Thyroid gland (tissue), 4 donors: ENCODE results near the gene RFX1. TPM values are rescaled to one million over a fixed set of nuclear protein-coding genes. Genes with fewer than 3 reads are reported as not detected.

Source experiments
- DNase-seq, 2 donors: peaks; one replicate each; pipeline ENCODE4 v3.0.0-alpha.2; 2019
- H3K27ac ChIP-seq, 3 donors: fragments of 200-600 bp; sonication (generic); 1 replicate in 2 of 3; 2 replicates in 1 of 3; pipeline ENCODE4 v1.5.1; 2016 to 2019; ENCODE audit warnings: mild to moderate bottlenecking in 1 of 3, moderate library complexity in 1 of 3
- H3K27me3 ChIP-seq: fragments of 200-600 bp; sonication (generic); one replicate; pipeline ENCODE4 v1.5.1; 2019
- H3K36me3 ChIP-seq, 2 donors: fragments of 200-600 bp; sonication (generic); one replicate each; pipeline ENCODE4 v1.5.1; 2016 to 2019
- H3K4me1 ChIP-seq, 2 donors: fragments of 200-600 bp; sonication (generic); one replicate each; pipeline ENCODE4 v1.5.1; 2017 to 2019
- H3K4me3 ChIP-seq, 3 donors: fragments of 200-600 bp; sonication (generic); replicated peaks in 1 of 3; 1 replicate in 2 of 3; 2 replicates in 1 of 3; pipeline ENCODE4 v1.5.1; 2016; ENCODE audit warnings: mild to moderate bottlenecking in 1 of 3
- H3K9me3 ChIP-seq: fragments of 200-600 bp; sonication (generic); one replicate; pipeline ENCODE4 v1.5.1; 2017
- POLR2A ChIP-seq, 2 donors: fragments of 450-650 bp; IDR thresholded peaks; one replicate each; pipeline ENCODE4 v1.6.1; 2017; ENCODE audit warnings: antibody characterized with exemption in 2 of 2, mild to moderate bottlenecking in 2 of 2, moderate library complexity in 1 of 2
- WGBS, 2 donors: methylation state at CpG; one replicate each; pipeline ENCODE4 v1.1.5; 2017; 5-methylcytosine and 5-hydroxymethylcytosine counted together
- intact Hi-C: fragments of 100-400 bp; cut with DNase I; formaldehyde crosslinking; loops from one replicate; pipeline ENCODE4 v1.15.1; 2023
- total RNA-seq, 4 donors: library from RNA; depleted of rRNA; stranded (reverse); fragments of >200 nt; gene quantifications; one replicate each; pipeline ENCODE4 v1.2.3, GENCODE V29; 2016
- TF ChIP-seq, protein P1 (sequence below), 6 experiments: fragments of 200-600 bp in 3 of 6; fragments of 450-650 bp in 3 of 6; sonication (generic) in 3 of 6; IDR thresholded peaks; one replicate each; pipeline ENCODE4 v1.5.1; 2016 to 2019; ENCODE audit warnings: antibody characterized with exemption in 6 of 6, mild to moderate bottlenecking in 2 of 6, inconsistent platforms in 1 of 6, moderate library complexity in 1 of 6

Gene RFX1
- total RNA-seq, 4 donors from 2014 or later: 4.8 to 9.1 (median 9.1) TPM

DNA sequence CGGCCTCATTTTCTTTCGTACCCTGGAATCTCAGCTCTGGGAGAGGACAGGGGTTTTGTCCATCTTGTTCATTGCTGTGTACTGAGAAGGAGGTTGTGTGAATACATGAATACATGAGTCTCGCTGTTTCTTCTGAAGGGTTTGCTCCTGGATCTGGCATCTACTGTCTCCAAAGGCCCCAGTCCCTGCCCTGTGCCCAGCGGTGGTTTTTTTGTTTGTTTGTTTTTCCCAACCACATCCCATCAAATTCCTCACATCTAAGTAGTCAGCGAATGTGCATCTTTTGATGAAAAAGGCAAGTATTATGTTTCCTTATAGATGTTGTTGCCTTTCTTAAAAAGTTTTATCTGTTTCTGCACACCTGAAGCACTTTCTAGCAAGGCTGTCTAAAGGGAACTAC lies 41.3 kb downstream of the RFX1 start:
- intact Hi-C loops: no loop called here
- H3K4me3 ChIP-seq: no peak overlapping the region
- WGBS, 2 donors: 90 to 97% methylated on average over 5 of the region's 5 CpGs
- DNase-seq: no peak
- H3K36me3 ChIP-seq: peaks cover 61 to 81% of the 10 kb centered on the region in 2 donors
- no peaks in the 10 kb centered on the region for H3K9me3 ChIP-seq
- H3K27ac ChIP-seq: no peak overlapping the region
- no peaks in the 10 kb centered on the region for H3K27me3 ChIP-seq
- H3K4me1 ChIP-seq: no peaks in the 10 kb centered on the region
- TF ChIP-seq, protein P1, sequence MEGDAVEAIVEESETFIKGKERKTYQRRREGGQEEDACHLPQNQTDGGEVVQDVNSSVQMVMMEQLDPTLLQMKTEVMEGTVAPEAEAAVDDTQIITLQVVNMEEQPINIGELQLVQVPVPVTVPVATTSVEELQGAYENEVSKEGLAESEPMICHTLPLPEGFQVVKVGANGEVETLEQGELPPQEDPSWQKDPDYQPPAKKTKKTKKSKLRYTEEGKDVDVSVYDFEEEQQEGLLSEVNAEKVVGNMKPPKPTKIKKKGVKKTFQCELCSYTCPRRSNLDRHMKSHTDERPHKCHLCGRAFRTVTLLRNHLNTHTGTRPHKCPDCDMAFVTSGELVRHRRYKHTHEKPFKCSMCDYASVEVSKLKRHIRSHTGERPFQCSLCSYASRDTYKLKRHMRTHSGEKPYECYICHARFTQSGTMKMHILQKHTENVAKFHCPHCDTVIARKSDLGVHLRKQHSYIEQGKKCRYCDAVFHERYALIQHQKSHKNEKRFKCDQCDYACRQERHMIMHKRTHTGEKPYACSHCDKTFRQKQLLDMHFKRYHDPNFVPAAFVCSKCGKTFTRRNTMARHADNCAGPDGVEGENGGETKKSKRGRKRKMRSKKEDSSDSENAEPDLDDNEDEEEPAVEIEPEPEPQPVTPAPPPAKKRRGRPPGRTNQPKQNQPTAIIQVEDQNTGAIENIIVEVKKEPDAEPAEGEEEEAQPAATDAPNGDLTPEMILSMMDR (IDR thresholded peaks at IDR 0.05): no peak
- no peak for TF ChIP-seq POLR2A (IDR thresholded peaks at IDR 0.05)

DNA sequence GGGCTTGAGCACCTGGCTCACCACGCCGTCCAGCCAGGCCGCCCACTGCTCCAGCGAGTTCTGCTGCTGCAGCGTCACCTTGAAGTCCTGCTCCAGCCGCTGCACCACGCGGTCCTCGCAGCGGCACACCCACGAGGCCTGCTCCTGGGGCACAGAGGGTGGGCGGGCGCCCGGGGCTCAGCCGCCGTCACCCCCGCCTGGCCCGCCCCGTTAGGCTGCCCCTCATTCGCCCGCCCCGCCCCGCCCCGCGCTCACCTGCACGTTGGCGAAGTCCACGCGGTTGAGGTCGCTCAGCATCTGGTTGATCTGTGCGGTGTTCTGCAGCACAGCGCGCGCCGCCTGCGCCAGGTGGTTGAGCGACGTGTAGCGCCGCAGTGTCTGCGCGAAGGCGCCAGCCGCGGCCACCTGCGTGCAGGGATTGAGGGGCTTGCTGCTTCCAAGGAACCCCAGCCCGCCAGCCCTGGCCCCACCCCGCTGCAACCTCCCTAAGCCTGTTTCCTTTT lies 42.5 kb downstream of the RFX1 start:
- Histone ChIP-seq H3K27me3 (no peaks in the 10 kb centered on the region), H3K4me3 (no peak overlapping the region), H3K4me1 (no peaks in the 10 kb centered on the region), H3K27ac (no peak overlapping the region), H3K9me3 (no peaks in the 10 kb centered on the region), H3K36me3 (peaks cover 50 to 76% of the 10 kb centered on the region in 2 donors)
- WGBS, 2 donors: 94% methylated on average over 38 to 44 of the region's 48 CpGs
- no peak for DNase-seq
- TF ChIP-seq, protein P1 (IDR thresholded peaks at IDR 0.05): no peak
- no peak for TF ChIP-seq POLR2A (IDR thresholded peaks at IDR 0.05)
- intact Hi-C loops: no loop called here

DNA sequence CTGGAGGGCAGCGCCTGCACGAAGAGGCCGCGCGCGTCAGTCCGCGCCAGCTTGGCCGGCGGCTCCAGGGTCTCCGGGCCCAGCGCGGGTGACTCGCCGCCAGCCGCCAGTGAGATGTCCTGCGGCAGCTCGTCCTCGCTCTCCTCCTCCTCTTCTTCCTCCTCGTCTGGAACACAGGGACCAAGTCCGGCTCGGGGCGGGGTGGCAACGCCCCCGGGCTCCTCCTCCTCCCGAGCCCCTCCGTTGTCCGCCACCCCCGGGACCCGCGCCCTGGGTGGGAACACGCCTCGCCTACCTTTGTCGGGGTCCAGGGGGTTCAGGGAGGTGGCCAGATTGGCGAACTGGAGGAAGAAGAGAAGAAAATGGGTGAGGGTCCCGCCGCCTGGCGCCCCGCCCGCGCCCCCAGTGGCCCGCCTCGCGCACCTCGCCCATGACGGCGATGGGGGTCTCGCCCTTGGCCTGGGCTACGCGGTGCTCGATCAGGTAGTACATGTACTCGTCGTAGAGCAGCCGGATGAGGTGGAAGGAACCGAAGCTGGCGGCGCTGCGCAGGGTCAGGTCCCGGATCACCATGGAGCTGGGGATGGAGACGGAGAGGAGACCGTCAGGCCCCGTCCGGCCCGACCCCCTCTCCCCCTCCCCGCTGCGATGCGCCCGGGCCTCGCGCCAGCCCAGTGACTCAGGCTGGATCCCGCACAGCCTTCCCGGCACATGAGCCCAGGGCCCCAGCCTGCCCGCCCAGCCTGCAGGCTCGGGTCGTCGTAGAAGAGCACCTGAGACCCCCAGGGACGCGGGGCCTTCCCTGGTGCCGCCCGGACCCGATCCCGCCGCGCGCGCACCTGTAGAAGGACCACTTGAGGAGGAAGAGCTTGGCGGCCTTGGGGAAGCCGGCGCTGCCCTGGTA lies 43.2 kb downstream of the RFX1 start:
- no peak overlapping the region for H3K4me3 ChIP-seq

DNA sequence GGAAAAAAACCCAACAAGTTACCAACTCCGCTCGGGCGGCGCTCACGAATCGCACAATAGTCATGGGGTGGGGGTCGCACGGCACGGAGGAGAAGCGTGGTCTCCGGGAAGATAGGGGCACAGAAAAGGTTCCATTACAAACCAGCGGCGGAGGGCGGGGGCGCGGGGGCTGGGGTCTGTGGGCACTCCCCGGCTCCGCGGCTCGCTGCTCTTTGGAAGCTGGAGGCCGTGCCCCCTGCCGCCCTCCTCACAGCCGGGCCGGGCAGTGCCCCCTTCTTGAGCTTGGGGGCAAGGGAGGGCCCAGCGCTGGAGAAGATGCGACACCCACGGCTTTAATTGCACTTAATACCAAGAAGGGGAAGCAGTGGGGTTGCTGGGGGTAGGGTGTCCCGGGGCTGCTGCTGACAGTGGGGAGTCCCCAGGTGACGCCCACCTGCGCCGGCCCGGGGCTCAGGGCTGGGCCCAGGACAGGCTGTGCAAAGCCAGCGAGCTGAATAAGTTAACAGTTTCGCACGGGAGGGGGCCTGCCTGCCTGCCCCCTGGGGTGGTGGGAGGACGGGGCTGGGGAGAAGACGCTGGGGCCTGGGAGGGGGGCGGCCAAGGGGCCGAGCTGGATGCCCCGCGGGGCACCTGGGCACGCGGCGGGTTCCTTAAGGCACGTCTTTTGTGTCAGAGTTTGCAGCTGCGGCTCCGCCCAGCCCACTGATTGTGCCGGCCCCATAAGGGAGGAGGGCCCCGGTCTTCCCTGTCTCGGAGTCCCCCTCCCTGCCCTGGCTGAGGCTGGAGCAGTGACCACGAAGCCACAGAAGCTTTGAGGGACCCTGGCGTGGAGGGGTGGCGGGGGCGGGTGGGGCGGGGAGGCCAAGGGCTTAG lies 44.1 kb downstream of the RFX1 start:
- DNase-seq: no peak
- WGBS, 2 donors: 77 to 87% methylated on average over 38 to 41 of the region's 55 CpGs
- Histone ChIP-seq H3K27ac (no peak overlapping the region), H3K27me3 (no peaks in the 10 kb centered on the region), H3K4me1 (no peaks in the 10 kb centered on the region), H3K4me3 (no peak overlapping the region), H3K9me3 (no peaks in the 10 kb centered on the region), H3K36me3 (peaks cover 34 to 66% of the 10 kb centered on the region in 2 donors)
- TF ChIP-seq POLR2A (IDR thresholded peaks at IDR 0.05): no peak
- TF ChIP-seq, protein P1 (IDR thresholded peaks at IDR 0.05): no peak
- intact Hi-C loops: no loop called here

More for the DNA sequence above, 43.2 kb downstream of the RFX1 start:
- Histone ChIP-seq H3K9me3 (no peaks in the 10 kb centered on the region), H3K27ac (no peak overlapping the region), H3K36me3 (peaks cover 43 to 69% of the 10 kb centered on the region in 2 donors), H3K27me3 (no peaks in the 10 kb centered on the region), H3K4me1 (no peaks in the 10 kb centered on the region)
- TF ChIP-seq POLR2A (IDR thresholded peaks at IDR 0.05): no peak
- TF ChIP-seq, protein P1 (IDR thresholded peaks at IDR 0.05): no peak
- intact Hi-C loops: no loop called here
- DNase-seq: no peak
- WGBS, 2 donors: 74 to 83% methylated on average over 37 to 71 of the region's 89 CpGs
